OCI-LY7 (cell line): Measurements from ENCODE around the gene CDC6.

Experiments used
- CTCF ChIP-seq: fragments of 200-600 bp; sonication (generic); conservative IDR thresholded peaks from 2 replicates; pipeline ENCODE4 v1.5.1; 2014; ENCODE audit warnings: mild to moderate bottlenecking, antibody characterized with exemption, low read length, moderate library complexity, mixed read lengths
- EZH2phosphoT487 ChIP-seq: fragments of 200-600 bp; sonication (generic); IDR thresholded peaks from 2 replicates; pipeline ENCODE4 v1.6.1; 2018; ENCODE audit warnings: low read depth, borderline replicate concordance, mild to moderate bottlenecking, mixed run types, antibody characterized with exemption, low read length, moderate library complexity, mixed read lengths

- TF ChIP-seq CTCF (no peak; the same call in 1 of the 2 replicates), EZH2phosphoT487 (no peak)
These were observed 30.5 kb downstream of the CDC6 start for GRCh38 chr17:40317880-40318829.
